ENCODE measurements around the gene GALNT14. TPM values are rescaled to one million over a fixed set of nuclear protein-coding genes. Genes with fewer than 3 reads are reported as not detected.

The GALNT14 gene
- total and polyA plus RNA-seq, 2 of the 13 experiments (the other 11 are each of a cell fraction or from before 2014, with no cell fraction given), result not detected

DNA sequence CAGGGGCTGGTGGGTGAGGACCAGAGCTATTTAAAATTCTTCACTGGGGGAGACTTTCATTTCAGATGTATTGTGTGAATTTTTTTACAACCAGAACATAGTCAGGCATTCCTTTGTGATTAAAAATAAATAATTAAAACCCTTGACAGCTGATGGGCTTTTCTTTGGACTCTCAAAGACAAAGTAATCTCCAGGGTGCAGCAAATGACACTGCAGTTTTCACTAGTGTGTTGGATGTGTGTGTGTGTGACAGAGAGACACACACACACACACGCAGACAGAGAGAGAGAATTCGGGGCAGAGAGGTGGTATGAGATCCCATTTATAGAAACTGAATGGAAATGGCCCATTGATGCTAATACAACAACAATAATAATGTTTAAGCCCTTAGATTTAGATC lies 10.3 kb upstream of the GALNT14 start:
- Histone ChIP-seq H3K9me3 (ENCODE audit: low read length) (no peaks in the 10 kb centered on the region), H3K36me3 (replicated peaks in 1 of 2; ENCODE audit: control insufficient read depth in 1 of 2, insufficient read depth in 2 of 2, low read length in 2 of 2) (no peaks in the 10 kb centered on the region), H3K4me1 (ENCODE audit: insufficient read depth, low read length) (no peaks in the 10 kb centered on the region), H3K9ac (ENCODE audit: insufficient read depth, low read depth, low read length) (no peak overlapping the region), H3K27ac (ENCODE audit: extremely low read length, insufficient read depth, low read length) (no peak overlapping the region), H4K20me1 (ENCODE audit: insufficient read depth, low read length) (no peaks in the 10 kb centered on the region), H3K27me3 (ENCODE audit: control insufficient read depth in 1 of 2, insufficient read depth in 2 of 2, low read length in 2 of 2) (peaks cover 0 to 2% of the 10 kb centered on the region in 2 experiments; a peak in 2 of 5 replicates), H3K4me2 (ENCODE audit: low read depth, low read length) (no peak overlapping the region), H3K79me2 (ENCODE audit: insufficient read depth, low read length) (no peaks in the 10 kb centered on the region), H2AFZ (ENCODE audit: low read length) (no peak overlapping the region), H3K4me3 (replicated peaks in 1 of 3; ENCODE audit: insufficient read depth in 1 of 3, low read depth in 2 of 3, low read length in 3 of 3) (no peak overlapping the region)
- 1% methylated on average over 2 of the region's 2 CpGs for WGBS (ENCODE audit: low lambda C conversion rate)
- no peak for ATAC-seq
- no peak for FAIRE-seq
- BruUV-seq (replicated peaks), result no TSS peak
- ChIA-PET CTCF (ENCODE audit: low intra/inter-chr PET ratio, low total read pairs) (no interaction called here), POLR2A (no interaction called here)
- in situ Hi-C loops (cut with HindIII; ENCODE audit: extremely low pct_ligation_motif_present, low pct_unique_long_range_greater_than_20kb), result no loop called here
- DNase-seq (ENCODE audit: low spot score), result no peak
- intact Hi-C loops (cut with micrococcal nuclease; ENCODE audit: unreplicated experiment), result no loop called here
- TF ChIP-seq KLF12 (CRISPR knock-in tag; IDR thresholded peaks at IDR 0.05; ENCODE audit: borderline replicate concordance), result no peak
- TF ChIP-seq ZNF772 (CRISPR knock-in tag; IDR thresholded peaks at IDR 0.05), result no peak
- no peak for TF ChIP-seq ZBTB42 (CRISPR knock-in tag; IDR thresholded peaks at IDR 0.05)
- no peak for TF ChIP-seq YEATS2 (CRISPR knock-in tag; IDR thresholded peaks at IDR 0.05; ENCODE audit: borderline replicate concordance)
- TF ChIP-seq, protein P1, sequence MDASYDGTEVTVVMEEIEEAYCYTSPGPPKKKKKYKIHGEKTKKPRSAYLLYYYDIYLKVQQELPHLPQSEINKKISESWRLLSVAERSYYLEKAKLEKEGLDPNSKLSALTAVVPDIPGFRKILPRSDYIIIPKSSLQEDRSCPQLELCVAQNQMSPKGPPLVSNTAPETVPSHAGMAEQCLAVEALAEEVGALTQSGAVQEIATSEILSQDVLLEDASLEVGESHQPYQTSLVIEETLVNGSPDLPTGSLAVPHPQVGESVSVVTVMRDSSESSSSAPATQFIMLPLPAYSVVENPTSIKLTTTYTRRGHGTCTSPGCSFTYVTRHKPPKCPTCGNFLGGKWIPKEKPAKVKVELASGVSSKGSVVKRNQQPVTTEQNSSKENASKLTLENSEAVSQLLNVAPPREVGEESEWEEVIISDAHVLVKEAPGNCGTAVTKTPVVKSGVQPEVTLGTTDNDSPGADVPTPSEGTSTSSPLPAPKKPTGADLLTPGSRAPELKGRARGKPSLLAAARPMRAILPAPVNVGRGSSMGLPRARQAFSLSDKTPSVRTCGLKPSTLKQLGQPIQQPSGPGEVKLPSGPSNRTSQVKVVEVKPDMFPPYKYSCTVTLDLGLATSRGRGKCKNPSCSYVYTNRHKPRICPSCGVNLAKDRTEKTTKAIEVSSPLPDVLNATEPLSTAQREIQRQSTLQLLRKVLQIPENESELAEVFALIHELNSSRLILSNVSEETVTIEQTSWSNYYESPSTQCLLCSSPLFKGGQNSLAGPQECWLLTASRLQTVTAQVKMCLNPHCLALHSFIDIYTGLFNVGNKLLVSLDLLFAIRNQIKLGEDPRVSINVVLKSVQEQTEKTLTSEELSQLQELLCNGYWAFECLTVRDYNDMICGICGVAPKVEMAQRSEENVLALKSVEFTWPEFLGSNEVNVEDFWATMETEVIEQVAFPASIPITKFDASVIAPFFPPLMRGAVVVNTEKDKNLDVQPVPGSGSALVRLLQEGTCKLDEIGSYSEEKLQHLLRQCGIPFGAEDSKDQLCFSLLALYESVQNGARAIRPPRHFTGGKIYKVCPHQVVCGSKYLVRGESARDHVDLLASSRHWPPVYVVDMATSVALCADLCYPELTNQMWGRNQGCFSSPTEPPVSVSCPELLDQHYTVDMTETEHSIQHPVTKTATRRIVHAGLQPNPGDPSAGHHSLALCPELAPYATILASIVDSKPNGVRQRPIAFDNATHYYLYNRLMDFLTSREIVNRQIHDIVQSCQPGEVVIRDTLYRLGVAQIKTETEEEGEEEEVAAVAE (CRISPR knock-in tag; IDR thresholded peaks at IDR 0.05; ENCODE audit: borderline replicate concordance), result no peak
- no peak for TF ChIP-seq ZNF782 (CRISPR knock-in tag; IDR thresholded peaks at IDR 0.05; ENCODE audit: borderline replicate concordance)
- no peak for TF ChIP-seq ZMAT3 (CRISPR knock-in tag; conservative IDR thresholded peaks at IDR 0.05)
- no peak for TF ChIP-seq FOXA1 (IDR thresholded peaks at IDR 0.05)
- no peak for TF ChIP-seq FOXA1 (CRISPR knock-in tag; IDR thresholded peaks at IDR 0.05)
- TF ChIP-seq ZNF331 (CRISPR knock-in tag; IDR thresholded peaks at IDR 0.05), result no peak
- TF ChIP-seq ZSCAN20 (CRISPR knock-in tag; IDR thresholded peaks at IDR 0.05; ENCODE audit: borderline replicate concordance), result no peak
- no peak for TF ChIP-seq MAFK (conservative IDR thresholded peaks at IDR 0.05 in 1 of 2, IDR thresholded peaks at IDR 0.05 in 1 of 2; ENCODE audit: low read length in 2 of 2)
- TF ChIP-seq, protein P2, sequence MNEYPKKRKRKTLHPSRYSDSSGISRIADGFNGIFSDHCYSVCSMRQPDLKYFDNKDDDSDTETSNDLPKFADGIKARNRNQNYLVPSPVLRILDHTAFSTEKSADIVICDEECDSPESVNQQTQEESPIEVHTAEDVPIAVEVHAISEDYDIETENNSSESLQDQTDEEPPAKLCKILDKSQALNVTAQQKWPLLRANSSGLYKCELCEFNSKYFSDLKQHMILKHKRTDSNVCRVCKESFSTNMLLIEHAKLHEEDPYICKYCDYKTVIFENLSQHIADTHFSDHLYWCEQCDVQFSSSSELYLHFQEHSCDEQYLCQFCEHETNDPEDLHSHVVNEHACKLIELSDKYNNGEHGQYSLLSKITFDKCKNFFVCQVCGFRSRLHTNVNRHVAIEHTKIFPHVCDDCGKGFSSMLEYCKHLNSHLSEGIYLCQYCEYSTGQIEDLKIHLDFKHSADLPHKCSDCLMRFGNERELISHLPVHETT (CRISPR knock-in tag; conservative IDR thresholded peaks at IDR 0.05), result no peak
- no peak for TF ChIP-seq SIN3A (IDR thresholded peaks at IDR 0.05; ENCODE audit: borderline replicate concordance, low read depth, low read length)
- TF ChIP-seq, protein P3, sequence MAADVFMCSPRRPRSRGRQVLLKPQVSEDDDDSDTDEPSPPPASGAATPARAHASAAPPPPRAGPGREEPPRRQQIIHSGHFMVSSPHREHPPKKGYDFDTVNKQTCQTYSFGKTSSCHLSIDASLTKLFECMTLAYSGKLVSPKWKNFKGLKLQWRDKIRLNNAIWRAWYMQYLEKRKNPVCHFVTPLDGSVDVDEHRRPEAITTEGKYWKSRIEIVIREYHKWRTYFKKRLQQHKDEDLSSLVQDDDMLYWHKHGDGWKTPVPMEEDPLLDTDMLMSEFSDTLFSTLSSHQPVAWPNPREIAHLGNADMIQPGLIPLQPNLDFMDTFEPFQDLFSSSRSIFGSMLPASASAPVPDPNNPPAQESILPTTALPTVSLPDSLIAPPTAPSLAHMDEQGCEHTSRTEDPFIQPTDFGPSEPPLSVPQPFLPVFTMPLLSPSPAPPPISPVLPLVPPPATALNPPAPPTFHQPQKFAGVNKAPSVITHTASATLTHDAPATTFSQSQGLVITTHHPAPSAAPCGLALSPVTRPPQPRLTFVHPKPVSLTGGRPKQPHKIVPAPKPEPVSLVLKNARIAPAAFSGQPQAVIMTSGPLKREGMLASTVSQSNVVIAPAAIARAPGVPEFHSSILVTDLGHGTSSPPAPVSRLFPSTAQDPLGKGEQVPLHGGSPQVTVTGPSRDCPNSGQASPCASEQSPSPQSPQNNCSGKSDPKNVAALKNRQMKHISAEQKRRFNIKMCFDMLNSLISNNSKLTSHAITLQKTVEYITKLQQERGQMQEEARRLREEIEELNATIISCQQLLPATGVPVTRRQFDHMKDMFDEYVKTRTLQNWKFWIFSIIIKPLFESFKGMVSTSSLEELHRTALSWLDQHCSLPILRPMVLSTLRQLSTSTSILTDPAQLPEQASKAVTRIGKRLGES (CRISPR knock-in tag; IDR thresholded peaks at IDR 0.05; ENCODE audit: borderline replicate concordance), result no peak
